Fibroblast of pulmonary artery (primary cell): ENCODE results near the gene MTX3.

Source experiments
- DNase-seq: peaks from one replicate; pipeline ENCODE4 v3.0.0-alpha.2; 2010; ENCODE audit warnings: low read depth
- H3K4me3 ChIP-seq: replicated peaks from 2 replicates; pipeline ENCODE4 v1.5.1; 2011; ENCODE audit warnings: low read depth, mild to moderate bottlenecking, control low read depth, low read length, moderate library complexity
- TF ChIP-seq, protein P1 (sequence below): IDR thresholded peaks from 2 replicates; pipeline ENCODE4 v1.5.1; 2011; ENCODE audit warnings: mild to moderate bottlenecking, control low read depth, low read length, inconsistent platforms; ENCODE audit errors: missing control alignments

Gene MTX3

DNA sequence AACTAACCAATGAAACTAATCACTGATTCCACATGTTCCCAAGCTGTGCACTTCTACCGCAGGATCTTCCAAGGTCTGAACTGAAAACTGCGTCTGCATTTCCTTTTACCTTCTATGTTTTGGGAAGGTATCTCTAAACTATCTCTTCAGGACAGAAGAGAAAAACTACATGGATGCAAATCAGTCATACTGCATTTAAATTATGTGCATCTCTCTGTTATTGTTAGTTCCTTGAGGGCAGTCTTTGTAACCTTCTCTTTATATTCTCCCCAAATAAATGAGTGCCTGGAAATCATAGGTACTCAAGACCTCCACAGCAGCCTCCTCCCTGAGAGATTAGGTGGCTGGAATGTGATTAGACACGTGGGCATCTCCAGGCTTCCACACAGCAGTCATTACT lies 17.1 kb downstream of the MTX3 start:
- TF ChIP-seq, protein P1, sequence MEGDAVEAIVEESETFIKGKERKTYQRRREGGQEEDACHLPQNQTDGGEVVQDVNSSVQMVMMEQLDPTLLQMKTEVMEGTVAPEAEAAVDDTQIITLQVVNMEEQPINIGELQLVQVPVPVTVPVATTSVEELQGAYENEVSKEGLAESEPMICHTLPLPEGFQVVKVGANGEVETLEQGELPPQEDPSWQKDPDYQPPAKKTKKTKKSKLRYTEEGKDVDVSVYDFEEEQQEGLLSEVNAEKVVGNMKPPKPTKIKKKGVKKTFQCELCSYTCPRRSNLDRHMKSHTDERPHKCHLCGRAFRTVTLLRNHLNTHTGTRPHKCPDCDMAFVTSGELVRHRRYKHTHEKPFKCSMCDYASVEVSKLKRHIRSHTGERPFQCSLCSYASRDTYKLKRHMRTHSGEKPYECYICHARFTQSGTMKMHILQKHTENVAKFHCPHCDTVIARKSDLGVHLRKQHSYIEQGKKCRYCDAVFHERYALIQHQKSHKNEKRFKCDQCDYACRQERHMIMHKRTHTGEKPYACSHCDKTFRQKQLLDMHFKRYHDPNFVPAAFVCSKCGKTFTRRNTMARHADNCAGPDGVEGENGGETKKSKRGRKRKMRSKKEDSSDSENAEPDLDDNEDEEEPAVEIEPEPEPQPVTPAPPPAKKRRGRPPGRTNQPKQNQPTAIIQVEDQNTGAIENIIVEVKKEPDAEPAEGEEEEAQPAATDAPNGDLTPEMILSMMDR = no peak
- no peak overlapping the region for H3K4me3 ChIP-seq
- no peak for DNase-seq

DNA sequence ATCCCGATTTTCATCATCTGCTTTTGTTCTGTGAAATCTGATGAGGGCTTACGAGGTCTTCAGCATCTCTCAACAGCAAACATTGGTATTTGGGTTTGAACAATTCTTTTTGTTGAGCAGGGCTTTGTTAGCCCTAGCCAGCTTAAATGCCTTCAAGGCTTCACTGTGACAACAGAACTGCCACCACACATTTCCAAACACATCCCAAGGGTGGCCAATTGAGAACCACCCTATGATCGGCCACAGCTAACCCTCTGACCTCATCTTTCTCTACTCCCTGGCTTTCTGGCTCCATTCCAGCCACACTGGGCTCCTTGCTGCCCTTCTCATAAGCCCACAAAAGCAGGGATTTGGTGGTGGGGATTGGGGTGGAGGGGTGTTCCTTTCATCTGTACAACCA lies 17.6 kb downstream of the MTX3 start:
- DNase-seq = no peak
- H3K4me3 ChIP-seq = no peak overlapping the region
- TF ChIP-seq, protein P1 = no peak

DNA sequence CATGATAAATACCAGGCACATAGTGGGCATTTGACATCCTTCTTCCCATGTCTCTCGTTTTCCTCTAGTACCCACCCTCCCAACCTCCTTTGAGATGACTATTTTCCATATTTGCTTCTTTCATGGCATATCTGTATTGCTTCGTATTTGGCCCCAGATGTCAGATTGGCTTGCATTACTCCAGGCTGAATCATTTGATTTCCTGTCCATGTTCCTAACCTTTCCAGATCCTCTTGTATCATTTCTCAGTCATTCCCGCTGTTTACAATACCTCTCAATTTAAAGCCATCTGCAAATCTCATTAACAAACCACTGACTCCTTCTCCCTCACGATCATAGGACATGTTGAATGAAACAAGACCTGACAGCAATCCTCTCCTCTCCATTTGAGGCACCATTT lies 19.9 kb downstream of the MTX3 start:
- DNase-seq = peak; percentile 59
- no peak overlapping the region for H3K4me3 ChIP-seq
- TF ChIP-seq, protein P1 = no peak

- H3K4me3 ChIP-seq = no peak overlapping the region
- DNase-seq = no peak
- TF ChIP-seq, protein P1 = no peak
Measured at GRCh38 chr5:79966448-79966847, 24.6 kb downstream of the MTX3 start.

DNA sequence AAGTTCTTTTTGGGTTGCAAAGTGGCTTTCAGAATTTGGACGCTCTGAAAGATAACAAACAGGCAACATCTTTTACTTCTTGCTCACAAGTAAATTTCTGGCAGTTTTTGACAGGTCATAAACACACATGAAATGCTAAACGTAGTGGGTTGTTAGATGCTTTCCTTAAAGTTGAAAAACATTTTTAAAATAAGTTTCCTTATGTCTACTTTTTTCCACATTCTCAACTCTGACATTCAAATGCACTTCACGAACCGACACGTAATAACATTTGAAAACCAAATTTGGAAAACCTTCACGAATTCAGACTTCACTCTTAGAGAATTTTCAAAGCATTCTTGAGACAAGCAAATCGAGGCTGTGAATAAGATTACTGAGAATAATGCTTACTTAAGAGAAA lies 26.9 kb downstream of the MTX3 start:
- no peak for DNase-seq
- TF ChIP-seq, protein P1 = no peak
- H3K4me3 ChIP-seq = no peak overlapping the region

DNA sequence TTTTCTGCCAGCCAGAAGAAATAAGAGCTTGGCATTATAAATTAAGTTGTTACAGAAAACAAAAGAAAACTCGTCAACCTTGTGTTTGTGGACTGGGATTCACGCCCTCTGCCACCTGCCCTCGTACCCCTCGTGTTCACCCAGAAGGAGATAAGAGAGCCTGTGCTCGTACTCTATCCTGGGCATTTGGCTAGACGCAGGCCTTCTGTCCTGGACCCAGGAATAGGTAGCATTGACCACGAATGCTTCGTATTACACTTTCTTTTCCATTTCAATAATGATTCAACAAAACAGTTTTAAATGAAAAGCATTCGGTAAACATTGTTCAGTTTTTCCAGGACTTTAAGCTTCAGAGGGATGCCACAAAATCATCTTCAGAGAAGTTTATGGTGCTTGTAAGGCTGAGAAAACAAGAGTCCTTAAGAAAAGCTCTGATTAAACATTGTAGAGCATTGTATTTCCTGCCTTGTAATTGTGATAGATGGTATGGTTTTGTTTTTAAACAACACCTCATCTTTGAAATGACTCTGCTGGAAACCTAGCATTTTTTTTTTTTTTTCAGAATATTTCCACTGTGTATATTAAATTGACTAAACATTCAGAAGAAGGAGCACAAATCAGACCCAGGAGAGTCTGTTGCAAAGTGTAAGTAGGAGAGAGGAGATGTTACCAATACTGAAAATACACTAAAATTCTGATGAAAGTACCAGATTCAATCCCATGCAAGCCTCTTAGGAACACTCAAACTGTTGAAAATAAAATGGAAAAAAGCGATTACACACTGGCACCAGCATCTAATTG lies 27.6 kb downstream of the MTX3 start:
- H3K4me3 ChIP-seq = no peak overlapping the region
- TF ChIP-seq, protein P1 = no peak
- DNase-seq = no peak
